COLO668 (cell line): ENCODE measurements around the gene MYH6.
"Not testable (repeated sequence)": the region's sequence is repeated elsewhere in the genome, so short reads cannot be mapped to it uniquely, and the experiment has no call there.

ENCODE experiments used
- DNase-seq: peaks from one replicate; lab custom pipeline; 2025; ENCODE audit not compliant: unreplicated experiment; lab: John Stamatoyannopoulos, UW

MYH6 gene

GRCh38 chr14:23436327-23437132 is 28.5 kb upstream of the MYH6 start:
- no peak for DNase-seq

DNA sequence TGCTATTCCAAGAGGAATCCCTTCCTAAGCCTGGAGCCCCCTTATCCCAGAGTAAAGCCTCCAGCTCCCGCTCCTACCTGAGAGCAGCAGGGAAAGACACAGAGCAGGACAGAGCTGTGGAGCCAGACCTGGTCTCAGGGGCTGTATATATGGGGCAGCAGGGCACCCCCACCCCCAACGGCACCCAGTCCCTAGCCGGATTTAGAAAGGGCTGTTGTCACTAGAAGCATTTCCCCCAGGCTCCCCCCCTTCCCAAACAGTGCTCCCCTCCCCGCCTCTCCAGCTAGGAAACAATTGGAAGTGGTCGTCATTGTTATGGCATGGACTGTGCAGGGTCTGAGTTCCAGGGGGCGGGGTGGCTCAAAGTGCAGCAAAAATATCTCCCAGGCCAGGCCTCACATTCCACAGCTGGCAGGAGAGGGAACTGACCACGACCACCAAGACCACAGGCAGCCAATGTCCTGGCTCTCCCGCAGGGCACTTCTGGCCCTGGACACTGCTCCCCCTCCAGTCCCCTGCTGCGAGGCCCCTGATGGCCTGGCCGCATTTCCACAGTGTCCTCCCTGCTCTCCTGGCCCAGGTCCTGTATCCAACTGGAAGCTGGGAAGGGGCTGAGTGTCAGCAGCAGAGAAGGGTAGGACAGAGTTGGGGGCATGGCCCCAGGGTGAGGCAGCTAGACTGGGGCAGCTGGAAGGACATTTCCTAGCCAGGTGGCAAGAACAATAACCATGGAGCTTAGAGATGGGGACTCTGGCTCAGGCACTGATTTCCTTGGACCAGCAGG is 27.7 kb upstream of the MYH6 start, which contains the start of gene MYH7:
Gene MYH7, minus strand, starts transcription at position 118 of the 784 bp plus-strand sequence. CDS start 1,928 bp downstream, outside the sequence.
- no peak for DNase-seq

DNA sequence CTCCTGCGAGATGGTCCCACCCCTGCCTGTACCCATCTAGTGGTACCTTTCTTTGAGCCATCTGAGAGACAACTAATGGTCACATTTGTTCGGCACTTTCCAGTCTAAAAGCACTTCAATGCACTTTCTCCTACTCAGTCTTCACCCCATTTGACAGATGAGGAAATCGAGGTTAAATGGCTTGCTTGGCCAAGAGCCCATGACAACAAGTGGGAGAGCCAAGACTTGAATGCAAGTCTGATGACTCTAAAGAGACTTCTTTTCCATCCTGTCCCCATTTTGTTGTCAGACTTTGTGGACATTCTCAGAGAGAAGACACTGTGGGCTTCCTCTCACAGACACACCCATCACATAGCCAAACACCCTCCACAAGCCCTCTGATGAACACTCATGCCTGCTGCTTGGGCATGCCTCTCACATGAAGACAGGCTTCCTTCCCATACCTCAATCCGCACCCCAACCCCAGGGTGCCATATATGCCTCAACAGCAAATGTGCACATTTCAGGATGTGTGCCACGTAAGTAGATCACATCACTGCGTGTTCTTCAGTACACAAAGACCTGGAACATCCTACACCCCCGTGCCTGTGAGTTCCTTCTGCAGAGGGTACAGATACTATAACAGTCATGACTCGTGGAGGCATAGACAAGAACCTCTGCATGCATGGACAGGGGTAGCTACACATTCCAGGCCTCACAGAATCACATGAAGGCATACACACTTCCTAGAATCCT is 26.6 kb upstream of the MYH6 start:
- no peak for DNase-seq

DNA sequence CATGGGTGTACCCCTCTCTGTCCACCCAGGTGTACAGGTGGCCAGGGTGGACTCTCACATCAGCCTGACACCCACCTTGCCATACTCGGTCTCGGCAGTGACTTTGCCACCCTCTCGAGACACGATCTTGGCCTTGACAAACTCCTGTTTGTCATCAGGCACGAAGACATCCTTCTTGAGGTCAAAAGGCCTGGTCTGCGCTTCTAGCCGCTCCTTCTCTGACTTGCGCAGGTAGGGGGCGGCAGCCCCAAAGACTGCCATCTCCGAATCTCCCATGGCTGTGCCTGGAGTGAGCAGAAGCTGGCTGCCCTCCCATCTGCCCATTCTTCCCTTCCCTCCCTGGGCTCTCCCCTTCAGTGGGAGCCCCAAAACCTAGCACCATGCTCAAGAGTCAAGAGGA is 25.4 kb upstream of the MYH6 start:
- no peak for DNase-seq

- DNase-seq, result no peak
Measured at GRCh38 chr14:23432946-23433345, 24.9 kb upstream of the MYH6 start.

GRCh38 chr14:23432102-23432925 is 24.2 kb upstream of the MYH6 start:
- DNase-seq, result no peak

GRCh38 chr14:23431486-23431885 is 23.4 kb upstream of the MYH6 start:
- DNase-seq, result no peak

GRCh38 chr14:23430723-23431085 is 22.6 kb upstream of the MYH6 start:
- no peak for DNase-seq

GRCh38 chr14:23430016-23430722 is 22.1 kb upstream of the MYH6 start:
- no peak for DNase-seq

DNA sequence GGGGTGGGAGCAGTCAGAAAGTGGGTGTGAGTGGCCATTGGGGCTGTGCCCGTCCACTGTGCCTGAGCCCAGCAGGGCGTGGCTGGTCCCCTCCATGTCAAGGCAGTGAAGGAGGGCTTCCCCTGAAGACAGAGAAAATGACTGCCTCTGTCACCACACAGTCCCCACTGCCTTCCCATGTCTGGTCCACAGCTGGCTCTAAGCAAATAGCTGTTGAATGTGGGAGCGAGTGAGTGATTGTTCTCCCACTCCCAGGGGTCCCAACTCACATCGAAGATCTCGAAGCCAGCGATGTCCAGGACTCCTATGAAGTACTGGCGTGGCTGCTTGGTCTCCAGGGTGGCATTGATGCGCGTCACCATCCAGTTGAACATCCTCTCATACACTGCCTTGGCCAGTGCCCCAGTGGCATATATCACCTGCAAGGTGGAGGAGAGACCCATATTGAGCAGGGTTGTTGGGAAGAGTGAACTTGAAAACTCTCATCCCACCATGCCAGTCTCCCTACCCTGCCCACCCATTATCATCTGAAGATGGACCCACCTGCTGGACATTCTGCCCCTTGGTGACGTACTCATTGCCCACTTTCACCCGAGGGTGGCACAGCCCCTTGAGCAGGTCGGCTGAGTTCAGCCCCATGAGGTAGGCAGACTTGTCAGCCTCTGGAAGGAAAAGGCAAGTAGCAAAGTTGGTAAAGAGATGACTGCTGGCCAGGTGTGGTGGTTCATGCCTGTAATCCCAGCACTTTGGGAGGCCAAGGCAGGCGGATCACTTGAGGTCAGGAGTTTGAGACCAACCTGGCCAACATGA is 20.8 kb upstream of the MYH6 start:
- DNase-seq, result no peak

DNA sequence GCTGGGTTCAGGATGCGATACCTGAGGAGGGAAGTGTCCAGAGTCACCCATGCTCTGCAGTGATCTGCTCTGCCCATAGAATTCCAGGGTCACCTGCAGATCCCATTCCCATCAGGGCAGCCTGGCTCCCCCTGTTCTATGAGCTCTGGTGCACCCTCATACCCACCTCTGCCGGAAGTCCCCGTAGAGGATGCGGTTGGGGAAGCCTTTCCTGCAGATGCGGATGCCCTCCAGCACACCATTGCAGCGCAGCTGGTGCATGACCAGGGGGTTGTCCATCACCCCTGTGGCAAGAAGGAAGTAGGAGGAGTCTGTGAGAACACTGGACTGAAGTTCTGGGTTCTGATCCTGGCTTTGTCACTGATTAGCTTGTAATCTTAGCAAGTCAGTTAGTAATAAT is 17.7 kb upstream of the MYH6 start:
- not testable (repeated sequence) for DNase-seq

- no peak for DNase-seq
Measured at GRCh38 chr14:23425169-23425568, 17.1 kb upstream of the MYH6 start.

GRCh38 chr14:23423657-23424056 is 15.6 kb upstream of the MYH6 start:
- DNase-seq, result no peak

- DNase-seq, result no peak
Measured at GRCh38 chr14:23421594-23421993, 13.5 kb upstream of the MYH6 start.

DNA sequence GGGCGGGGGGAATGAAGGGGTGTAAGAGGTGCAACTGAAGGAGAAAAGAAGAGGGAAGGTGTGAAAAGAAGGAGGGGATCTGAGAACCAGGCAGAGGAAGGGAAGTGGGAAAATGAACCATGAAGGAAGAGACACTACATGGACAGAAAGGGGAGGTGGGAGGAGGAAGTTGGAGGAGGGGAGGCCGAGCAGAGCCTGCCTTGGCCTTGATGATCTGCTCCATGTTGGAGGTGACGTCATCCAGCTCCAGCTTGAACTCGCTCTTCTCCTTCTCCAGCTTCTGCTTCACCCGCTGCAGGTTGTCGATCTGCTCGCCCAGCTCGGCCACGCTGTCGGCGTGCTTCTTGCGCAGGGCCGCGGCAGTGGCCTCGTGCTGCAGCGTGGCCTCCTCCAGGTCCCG is 11.6 kb upstream of the MYH6 start:
- DNase-seq, result not testable (repeated sequence)

DNA sequence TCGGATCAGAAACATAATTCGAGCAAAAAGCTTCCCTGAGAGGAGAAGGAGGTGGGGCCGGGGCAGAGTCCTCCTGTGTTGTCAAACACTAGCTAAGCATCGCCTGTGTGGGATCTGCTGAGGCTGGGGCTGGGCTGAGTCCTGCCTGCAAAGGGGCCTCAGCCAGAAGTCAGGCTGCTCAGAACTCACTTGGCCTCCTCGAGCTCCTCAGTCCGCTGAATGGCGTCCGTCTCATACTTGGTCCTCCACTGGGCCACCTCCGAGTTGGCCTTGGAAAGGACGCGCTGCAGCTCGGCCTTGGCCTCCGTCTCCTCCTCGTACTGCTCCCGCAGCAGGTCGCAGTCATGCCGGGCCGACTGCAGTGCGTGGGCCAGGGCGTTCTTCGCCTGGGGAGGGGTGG is 9.9 kb upstream of the MYH6 start:
- DNase-seq, result no peak

GRCh38 chr14:23417269-23417668 is 9.2 kb upstream of the MYH6 start:
- not testable (repeated sequence) for DNase-seq

DNA sequence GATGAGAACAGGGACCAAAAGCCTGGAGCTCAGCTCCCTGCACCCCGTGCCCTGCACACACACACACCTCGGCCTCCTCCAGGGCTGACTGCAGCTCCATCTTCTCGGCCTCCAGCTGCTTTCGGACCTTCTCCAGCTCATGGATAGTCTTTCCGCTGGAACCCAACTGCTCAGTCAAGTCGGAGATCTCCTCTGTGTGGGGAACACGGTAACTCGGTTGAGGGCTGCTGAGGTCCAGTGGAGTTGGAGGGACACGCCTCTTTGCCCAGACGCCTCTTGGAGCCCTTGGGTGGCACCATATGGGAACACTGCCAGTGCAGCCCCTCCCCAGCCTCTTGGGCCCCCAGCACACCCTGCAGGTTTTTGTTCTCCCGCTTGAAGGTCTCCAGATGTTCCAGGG is 8.7 kb upstream of the MYH6 start:
- DNase-seq, result no peak
